AG04450 (cell line): ENCODE data around the gene LSM3. TPM values are rescaled to one million over a fixed set of nuclear protein-coding genes. Genes with fewer than 3 reads are reported as not detected.

Source experiments
- CTCF ChIA-PET: fragments of 300-600, 350-600 bp; formaldehyde crosslinking; extraction: SDS; loops from one replicate; lab custom pipeline; 2022; ENCODE audit warnings: antibody characterized with exemption, inconsistent platforms; lab: Charles Lee
- POLR2A ChIA-PET: fragments of 350-600 bp; formaldehyde crosslinking; extraction: SDS; loops from one replicate; lab custom pipeline; 2021; ENCODE audit warnings: antibody characterized with exemption, inconsistent platforms; lab: Yijun Ruan, JAX
- DNase-seq: peaks from one replicate; pipeline ENCODE4 v3.0.0-alpha.2; 2011; ENCODE audit warnings: low read depth, low spot score
- H3K27ac ChIP-seq: one replicate; pipeline ENCODE4 v1.5.1; 2012; ENCODE audit warnings: low read depth, low read length, control low read depth
- H3K27me3 ChIP-seq: one replicate; pipeline ENCODE4 v1.6.0; 2012; ENCODE audit warnings: low read length; ENCODE audit not compliant: control insufficient read depth, insufficient read depth
- H3K4me3 ChIP-seq: 2 replicates; pipeline ENCODE4 v1.5.1; 2011; ENCODE audit warnings: mild to moderate bottlenecking, low read depth, low read length, control low read depth
- H3K9me3 ChIP-seq: 2 replicates; pipeline ENCODE4 v1.5.1; 2012; ENCODE audit warnings: low read length; ENCODE audit not compliant: control insufficient read depth, insufficient read depth
- polyA plus RNA-seq: library from polyadenylated mRNA; depleted of rRNA; stranded (reverse); fragments of >200 nt; gene quantifications from 2 replicates; pipeline ENCODE4 v1.2.3, GENCODE V29; 2011
- TF ChIP-seq, protein P1 (sequence below): IDR thresholded peaks from 2 replicates; pipeline ENCODE4 v1.5.1; 2011; ENCODE audit warnings: low read depth, low read length, control low read depth, inconsistent platforms

LSM3 gene
- polyA plus RNA-seq, 1 experiment = 11.9 TPM

DNA sequence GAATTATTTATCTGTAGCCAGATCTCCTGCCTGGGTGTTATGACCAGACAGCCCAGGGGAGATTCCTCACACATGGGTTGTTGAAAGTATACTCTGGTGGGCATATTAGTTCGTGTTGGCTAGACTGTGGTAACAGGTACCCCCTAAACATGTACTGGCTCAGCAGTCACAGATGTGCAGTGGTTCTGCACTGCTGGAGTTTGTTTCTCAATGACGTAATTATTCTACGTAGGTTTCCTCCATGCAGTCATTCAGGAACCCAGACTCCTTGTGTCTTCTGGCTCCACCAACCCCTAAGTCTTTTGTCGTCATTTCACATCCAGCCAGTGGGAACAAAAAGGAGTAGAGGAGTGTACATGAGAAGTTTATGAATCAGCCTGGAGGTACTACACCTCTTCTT lies 16.2 kb downstream of the LSM3 start:
- TF ChIP-seq, protein P1, sequence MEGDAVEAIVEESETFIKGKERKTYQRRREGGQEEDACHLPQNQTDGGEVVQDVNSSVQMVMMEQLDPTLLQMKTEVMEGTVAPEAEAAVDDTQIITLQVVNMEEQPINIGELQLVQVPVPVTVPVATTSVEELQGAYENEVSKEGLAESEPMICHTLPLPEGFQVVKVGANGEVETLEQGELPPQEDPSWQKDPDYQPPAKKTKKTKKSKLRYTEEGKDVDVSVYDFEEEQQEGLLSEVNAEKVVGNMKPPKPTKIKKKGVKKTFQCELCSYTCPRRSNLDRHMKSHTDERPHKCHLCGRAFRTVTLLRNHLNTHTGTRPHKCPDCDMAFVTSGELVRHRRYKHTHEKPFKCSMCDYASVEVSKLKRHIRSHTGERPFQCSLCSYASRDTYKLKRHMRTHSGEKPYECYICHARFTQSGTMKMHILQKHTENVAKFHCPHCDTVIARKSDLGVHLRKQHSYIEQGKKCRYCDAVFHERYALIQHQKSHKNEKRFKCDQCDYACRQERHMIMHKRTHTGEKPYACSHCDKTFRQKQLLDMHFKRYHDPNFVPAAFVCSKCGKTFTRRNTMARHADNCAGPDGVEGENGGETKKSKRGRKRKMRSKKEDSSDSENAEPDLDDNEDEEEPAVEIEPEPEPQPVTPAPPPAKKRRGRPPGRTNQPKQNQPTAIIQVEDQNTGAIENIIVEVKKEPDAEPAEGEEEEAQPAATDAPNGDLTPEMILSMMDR = no peak
- ChIA-PET CTCF (interaction anchor here (1.3 kb wide), 1 partner anchor 8 kb away, joined by 4 read pairs; no protein-coding TSS in a partner anchor), POLR2A (no interaction called here)

DNA sequence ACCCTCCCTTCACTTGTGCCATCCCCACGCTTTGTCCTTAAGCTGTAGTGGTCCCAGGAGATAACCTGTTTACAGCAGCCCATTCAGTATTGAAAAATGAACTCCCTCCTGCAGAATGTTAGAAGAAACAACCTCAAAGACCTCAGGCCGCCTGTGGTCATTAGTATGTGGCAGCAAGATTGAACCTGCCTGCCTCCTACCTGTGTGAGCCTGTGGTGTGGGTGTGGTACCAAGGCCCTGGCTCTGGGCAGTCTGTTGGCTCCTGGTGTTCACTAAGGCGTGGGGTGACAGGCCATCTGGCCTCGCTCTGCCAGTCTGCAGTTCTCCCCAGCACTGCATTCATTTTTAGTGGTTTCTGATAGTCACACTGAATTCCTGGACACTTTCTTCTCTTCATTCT lies 21.0 kb downstream of the LSM3 start:
- CTCF ChIA-PET = interaction anchor here (0.6 to 2.1 kb wide), 3 partner anchors 269 to 348 kb away, joined by 3 to 8 read pairs (median 4); no protein-coding TSS in a partner anchor

More for the DNA sequence above, 16.2 kb downstream of the LSM3 start:
- H3K27me3 ChIP-seq = no peaks in the 10 kb centered on the region
- no peak for DNase-seq
- no peak overlapping the region for H3K27ac ChIP-seq
- H3K4me3 ChIP-seq = no peak overlapping the region
- no peaks in the 10 kb centered on the region for H3K9me3 ChIP-seq

DNA sequence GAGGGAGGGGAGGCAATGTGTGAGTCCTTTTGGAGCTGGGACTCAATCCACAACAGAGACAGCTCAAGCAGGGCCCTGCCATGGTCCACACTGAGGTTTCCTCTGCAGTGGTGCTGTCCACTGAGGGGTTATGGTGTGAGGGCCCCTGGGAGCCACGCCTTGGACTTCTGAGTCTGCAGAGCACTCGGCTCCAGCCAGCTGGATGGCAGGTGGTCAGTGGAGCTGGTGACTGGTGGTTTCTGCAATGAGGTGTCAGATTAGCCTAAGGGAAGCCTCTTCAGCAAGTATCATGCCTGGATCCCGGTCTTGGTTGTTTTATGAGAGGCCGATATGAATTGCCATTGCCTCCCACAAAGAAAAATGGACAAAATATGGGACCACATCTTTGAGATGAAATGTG lies 21.7 kb downstream of the LSM3 start:
- ChIA-PET POLR2A (interaction anchor here (1.4 to 1.6 kb wide), 2 partner anchors 11 to 22 kb away, joined by 5 to 7 read pairs; partner anchors contain the start of genes LSM3 and XPC), CTCF (interaction anchor here (1.0 to 7.5 kb wide), 9 partner anchors 9 to 349 kb away, joined by 3 to 153 read pairs (median 8); partner anchors contain the start of genes LSM3 and XPC)
- Histone ChIP-seq H3K4me3 (no peak overlapping the region), H3K27me3 (no peaks in the 10 kb centered on the region), H3K9me3 (no peaks in the 10 kb centered on the region), H3K27ac (no peak overlapping the region)
- DNase-seq = no peak
- TF ChIP-seq, protein P1 = no peak

More for the DNA sequence above, 21.0 kb downstream of the LSM3 start:
- POLR2A ChIA-PET = interaction anchor here (1.4 to 1.6 kb wide), 2 partner anchors 11 to 21 kb away, joined by 5 to 7 read pairs; partner anchors contain the start of genes LSM3 and XPC
- Histone ChIP-seq H3K27me3 (no peaks in the 10 kb centered on the region), H3K27ac (no peak overlapping the region), H3K9me3 (no peaks in the 10 kb centered on the region), H3K4me3 (no peak overlapping the region)
- DNase-seq = no peak
- TF ChIP-seq, protein P1 = no peak

DNA sequence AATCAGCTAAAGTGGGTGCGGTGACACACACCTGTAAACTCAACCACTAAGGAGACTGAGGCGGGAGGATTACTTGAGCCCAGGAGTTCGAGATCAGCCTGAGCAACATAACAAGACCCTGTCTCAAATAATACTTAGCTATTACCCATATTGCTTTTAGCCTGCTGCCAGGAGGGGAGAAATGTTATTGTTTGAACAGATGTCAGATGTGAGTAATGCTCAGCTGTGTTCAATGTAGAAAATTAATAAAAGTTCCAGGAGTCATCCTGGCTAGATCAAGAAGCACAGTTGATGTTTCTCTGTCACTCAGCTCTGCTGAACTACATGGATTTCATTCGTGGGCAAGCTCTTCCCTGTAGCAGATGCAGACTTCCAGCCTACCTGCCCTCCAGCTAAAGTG lies 22.2 kb downstream of the LSM3 start:
- POLR2A ChIA-PET = interaction anchor here (0.6 to 1.6 kb wide), 4 partner anchors 10 to 220 kb away, joined by 3 to 7 read pairs (median 5); partner anchors contain the start of genes LSM3 and XPC
- DNase-seq = no peak
- TF ChIP-seq, protein P1 = no peak
- Histone ChIP-seq H3K27me3 (no peaks in the 10 kb centered on the region), H3K27ac (no peak overlapping the region), H3K4me3 (no peak overlapping the region), H3K9me3 (no peaks in the 10 kb centered on the region)
- CTCF ChIA-PET = interaction anchor here (0.7 to 7.5 kb wide), 13 partner anchors 10 to 349 kb away, joined by 3 to 153 read pairs (median 5); partner anchors contain the start of genes LSM3, SLC6A6 and XPC
